SW480 (cell line): ENCODE results near the gene PDE6D.

Source experiments
- DNase-seq: peaks from one replicate; pipeline ENCODE4 v3.0.0-alpha.2; 2016; ENCODE audit warnings: low spot score

Gene PDE6D

DNA sequence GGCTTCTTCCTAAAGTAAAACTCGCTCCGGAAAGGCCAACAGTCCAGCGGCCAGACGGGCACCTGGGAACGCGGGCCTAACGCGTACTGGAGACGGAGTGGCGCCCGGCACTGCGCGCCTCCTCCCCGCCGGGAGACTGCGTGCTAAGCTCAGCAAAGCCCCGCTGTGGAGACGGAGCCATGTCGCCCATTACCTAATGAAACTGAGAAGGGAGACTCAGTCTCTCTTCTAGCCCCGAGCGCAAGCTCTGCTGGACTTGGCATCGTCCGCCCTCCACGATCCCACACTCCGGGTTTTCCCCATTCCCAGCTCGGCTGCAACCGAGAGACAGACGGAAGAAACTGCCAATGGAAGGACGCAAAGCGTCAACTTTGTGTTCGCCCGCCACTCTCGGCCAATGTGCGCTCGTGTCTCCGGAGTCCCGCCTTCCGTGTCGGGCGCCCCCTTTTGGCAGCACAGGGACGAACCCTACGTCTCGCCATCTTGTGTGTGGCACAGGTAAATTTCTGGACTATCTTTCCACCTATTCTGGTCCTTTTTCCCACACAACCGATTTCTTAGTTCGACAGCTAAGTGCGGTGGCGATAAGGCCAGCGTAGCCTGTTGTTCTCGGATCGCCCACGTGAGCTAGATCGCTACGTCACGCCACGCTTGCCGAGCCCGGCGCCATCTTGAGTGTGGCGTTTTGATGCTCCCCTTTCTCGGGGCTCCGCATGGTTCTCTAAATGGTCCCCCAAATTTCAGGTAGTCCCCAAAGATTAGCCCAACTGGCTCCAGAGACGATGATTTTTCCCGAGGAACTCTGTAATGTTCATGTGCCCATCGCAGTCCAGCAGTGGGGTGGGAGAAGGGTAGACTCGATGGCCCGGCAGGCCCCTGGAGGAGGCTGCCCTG is 74.1 kb downstream of the PDE6D start:
- peak; percentile 97 for DNase-seq

DNA sequence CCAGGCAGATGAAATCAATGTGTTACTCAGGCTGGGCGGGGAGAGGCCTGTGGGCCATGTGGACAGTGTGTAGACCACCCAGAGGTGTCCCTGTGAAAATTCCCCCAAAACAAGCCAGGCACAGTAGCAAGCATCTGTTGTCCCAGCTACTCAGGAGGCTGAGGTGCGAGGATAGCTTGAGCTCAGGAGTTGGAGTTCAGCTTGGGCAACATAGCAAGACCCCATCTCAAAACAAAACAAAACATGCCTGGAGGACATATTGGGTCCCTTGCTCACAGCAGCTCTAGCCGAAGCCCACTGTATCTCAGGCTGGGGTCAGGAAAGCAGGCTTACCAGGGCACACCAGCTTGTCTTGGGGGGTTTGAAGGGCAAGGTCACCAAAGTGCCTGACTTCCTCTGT is 77.1 kb downstream of the PDE6D start:
- no peak for DNase-seq

DNA sequence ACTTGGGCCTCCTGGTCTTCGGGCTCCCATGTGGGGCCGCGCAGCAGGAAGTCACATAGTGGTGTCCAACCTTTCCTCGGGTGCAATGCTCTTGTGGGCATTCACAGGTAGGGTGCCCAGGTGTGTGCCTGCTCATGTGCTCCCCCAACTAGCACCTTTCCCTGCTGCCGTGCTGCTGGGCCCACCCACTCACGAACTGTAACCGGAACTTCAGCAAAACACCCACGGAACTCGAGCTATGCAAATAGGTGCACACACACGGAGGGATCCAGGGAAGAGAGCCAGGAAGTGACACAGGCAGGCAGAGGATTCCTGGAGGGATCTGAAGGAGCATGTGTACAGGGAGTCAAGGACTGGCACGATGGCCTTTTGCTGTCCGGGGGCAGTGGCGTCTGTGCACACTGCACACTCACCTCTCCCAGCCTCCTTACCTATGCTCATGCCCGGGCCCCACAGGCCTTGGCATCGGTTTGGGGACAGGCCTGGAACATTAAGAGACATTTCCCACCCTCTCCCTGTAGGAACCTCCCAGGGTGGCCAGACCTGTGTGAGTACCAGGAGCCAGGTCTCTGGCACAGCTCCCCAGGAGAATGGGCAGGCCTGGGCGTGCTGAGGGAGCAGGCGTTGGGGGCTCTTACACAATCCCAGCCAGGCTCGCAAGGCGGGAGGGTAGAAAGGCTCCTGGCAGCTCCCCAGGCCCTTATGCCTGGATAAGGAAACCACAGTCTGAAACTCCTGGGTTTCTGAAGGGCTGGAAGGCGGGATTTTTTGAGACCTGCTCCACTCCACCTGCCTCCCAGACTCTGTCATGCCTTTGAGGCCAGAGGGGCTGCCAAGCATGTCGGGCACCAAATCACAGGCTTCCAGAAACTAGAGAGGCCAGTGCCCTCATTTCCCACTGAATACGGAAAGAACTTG is 79.4 kb downstream of the PDE6D start:
- DNase-seq = peak; percentile 34

DNA sequence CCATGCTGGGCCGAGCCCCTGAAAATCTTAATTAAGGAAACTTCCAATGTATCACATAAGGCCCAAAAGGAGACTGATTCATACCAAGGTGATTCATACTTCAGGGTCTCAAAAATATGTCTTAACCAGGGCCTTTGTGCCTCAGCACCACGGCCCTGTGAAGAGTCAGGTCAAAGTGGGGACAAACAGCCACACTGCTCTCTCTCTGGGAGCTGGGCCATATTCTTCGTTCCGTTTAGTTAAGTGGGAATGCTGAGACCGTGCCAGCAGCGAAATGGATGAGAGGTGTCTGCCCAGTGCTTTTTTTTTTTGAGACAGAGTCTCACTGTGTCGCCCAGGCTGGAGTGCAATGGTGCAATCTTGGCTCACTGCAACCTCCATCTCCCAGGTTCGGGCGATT is 82.1 kb downstream of the PDE6D start:
- DNase-seq = no peak

DNA sequence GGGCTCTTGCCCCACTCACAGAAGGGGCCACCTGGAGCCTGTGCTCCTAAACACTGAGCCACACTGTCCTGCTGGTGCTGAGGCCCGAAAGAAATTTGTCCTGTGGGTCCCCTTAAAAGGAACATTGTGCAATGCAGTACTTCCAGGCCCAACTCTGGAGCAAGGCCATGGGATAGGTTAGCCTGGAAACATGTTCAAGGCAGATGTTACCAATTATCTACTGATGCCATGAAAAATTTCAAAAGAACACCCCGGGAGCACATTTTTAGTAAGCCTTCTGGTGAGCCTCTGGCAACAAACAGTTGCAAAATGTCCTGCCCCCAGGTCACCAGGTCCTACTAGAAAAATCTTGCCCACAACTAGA is 85.1 kb downstream of the PDE6D start:
- DNase-seq = no peak

DNA sequence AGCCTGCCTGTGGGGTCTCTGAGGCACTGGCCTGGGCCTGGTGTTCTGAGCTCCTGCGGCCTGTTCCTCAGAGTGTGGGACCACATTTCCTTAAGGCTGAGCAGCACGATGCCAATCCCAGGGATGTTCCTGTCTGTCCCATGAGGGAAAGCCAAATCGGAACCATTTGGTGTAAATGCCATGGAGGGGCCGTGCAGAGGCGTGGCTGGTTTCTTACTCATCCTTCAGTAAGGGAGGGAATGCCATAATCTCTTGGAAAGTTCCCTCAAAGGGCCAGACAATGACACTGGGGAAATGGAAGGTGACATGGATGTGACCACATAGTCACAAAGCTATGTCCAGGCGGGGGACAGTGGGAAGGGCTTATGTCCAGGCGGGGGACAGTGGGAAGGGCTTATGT is 87.1 kb downstream of the PDE6D start:
- DNase-seq = no peak

DNA sequence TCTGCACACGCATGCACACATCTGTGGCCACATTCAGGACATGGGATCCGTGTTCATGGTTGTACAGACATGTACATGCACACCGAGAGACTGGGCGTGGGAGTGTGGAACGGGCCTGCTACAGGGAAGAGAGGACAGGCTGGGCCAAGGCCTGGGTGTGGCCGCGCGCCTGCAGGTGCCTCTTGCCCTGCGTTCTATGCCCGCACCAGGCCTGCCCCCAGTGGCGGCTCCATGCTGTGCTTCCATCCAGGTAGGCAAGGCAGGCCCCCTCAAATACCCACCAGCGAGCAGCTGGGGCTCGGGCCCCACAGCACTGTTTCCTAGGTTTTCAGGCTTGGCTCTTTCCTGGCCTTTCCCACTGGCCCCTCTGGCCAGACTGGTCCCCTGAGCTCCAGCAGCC is 88.2 kb downstream of the PDE6D start:
- DNase-seq = no peak

- no peak for DNase-seq
These were observed 89.8 kb downstream of the PDE6D start for GRCh38 chr2:231691251-231691772.

- no peak for DNase-seq
These were observed 91.8 kb downstream of the PDE6D start for GRCh38 chr2:231689124-231689893.

DNA sequence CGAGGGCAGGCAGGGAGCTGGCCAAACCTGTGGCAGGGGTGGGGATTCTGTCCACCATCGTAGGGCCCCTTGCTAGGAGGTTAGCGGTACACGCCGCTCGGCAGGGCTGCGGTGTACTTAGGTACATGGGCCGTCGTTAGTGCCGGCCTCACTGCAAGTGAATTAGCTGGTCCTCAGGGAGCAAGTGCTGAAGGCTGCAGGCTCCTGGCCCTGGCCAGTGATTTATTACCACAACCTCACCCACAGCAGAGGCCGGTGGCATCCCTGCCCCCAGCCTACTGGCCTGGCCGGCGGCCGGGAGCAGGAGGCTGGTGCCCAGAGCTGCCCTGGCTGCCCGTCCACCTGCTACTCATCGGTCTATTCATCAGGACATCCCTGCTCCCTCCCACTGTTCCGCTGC is 92.4 kb downstream of the PDE6D start:
- DNase-seq = no peak

- no peak for DNase-seq
These were observed 93.1 kb downstream of the PDE6D start for GRCh38 chr2:231687961-231688360.

DNA sequence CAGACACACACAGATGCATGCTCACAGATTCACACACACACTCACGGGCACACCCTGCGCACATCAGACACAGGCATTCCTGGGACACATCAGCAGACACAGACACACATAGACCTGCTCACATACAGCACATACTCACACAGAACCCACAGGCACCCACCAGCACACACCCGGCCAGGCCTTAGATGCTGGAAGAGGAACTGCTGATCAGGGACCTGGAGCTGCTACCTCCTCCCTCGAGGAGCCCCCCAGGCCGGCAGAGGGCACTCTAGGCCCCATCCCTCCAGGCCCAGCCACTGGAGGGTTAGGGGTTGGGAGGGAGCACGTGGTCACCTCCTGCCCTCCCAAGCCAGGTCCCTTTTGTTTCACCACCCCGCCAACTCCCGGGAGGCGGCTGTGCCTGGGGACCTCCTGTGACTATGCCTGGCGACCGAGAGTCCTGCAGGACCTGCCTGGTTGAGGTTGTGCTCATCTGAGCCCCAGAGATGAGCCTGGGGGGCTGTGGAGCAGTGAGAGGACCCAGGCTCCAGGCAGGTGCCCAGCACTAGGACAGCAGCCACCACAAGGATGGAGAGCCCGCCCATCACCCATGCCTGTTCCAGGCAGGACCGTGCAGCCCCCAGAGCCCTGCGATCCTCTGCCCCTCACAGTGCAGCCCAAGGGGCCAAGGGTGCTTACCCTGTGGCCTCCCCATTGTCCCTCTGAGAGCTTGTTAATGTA is 93.8 kb downstream of the PDE6D start:
- DNase-seq = peak; percentile 78

GRCh38 chr2:231686192-231687100 is 94.6 kb downstream of the PDE6D start:
- DNase-seq = no peak

DNA sequence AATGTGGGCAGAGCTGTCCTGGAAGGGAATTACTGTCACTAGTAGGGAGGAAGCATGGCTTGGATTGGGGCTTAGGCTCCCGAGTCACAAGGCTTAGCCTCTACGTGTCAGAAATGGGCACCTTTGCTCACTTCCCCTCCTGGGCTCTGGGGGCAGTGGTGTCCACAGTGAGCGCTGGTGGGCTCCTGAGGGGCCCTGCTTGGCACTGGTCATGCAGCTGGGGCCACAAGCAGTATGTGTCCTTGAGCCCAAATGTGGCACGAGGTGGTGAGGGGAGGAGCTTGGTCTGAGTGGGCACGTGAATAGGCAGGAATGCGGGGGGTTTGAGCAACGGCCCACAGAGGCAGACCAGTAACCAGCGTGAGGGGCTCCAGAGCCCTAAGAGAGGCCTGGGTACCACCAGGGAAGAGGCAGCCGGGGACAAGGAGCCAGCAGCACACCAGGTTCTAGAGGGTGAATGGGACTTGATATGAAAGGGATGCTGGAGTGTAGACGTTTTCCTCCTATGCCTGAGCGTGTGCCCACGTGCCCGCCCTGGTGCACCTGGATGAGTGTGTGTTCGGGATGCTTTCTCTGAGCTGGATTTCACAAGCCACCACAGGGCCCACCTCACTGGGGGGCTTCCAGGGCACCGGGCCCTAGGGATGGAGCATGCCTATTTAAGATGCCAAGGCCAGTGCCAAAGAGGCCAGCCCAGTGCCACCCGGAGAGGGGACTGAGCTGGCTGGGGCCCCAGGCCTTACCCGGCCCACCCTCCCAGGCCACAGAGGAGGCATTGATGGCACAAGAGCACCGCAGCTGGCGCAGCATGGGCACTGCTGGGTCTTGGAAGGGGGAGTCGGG is 95.5 kb downstream of the PDE6D start:
- peak; percentile 30 for DNase-seq

DNA sequence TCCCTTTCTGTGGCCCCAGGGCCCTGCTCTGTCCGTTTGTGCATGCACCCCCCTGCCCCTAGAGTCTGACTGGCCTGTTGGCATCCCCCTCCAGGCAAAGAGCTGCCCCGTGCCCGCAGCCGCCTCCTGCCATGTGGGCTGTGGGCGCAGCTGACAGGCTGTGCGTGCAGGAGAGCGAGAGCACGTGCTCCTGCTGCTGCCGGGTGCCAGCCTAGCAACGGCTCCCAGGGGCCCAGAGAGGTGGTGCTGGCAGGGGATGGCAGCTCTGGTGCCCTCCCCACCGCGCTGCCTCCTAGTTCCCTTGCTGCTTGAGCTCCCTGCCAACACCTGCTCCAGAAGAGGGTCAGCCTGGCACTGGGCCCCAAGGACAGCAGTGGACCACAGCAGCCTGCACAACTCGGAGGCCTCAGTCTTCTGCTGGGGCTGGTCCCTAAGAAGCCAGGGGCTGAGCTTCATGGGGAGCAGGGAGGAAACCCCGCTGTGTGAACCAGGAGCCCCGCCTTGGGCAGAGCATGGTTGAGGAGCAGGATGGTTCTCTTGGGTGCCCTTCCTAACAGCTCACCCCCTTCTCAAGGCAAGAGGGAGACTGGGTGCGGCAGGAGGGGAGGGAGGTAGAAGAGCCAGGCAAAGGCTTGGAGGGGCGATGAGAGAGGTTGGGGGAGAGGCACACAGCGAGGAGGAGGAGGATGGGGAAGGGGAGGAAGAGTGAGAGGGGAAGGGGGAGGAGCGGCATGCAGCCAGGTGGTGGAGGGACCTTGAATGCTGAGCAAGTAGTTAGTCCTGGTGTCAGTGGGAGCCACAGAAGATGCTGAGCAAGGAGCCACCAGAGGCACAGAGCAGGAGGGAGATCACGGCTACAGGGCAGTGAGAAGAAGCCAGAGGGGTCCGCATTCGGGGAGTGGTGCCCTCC is 96.5 kb downstream of the PDE6D start:
- DNase-seq = no peak

- DNase-seq = no peak
These were observed 97.5 kb downstream of the PDE6D start for GRCh38 chr2:231683292-231684235.
